ENCODE data around the gene FAM222B.

- no peak for TF ChIP-seq EZH2 (IDR thresholded peaks at IDR 0.05)
- no peak for TF ChIP-seq POLR2AphosphoS5 (IDR thresholded peaks at IDR 0.05; ENCODE audit: borderline replicate concordance, low read depth, low read length)
Measured at GRCh38 chr17:28865946-28866752, 23.6 kb upstream of the FAM222B start.
